Limb (tissue), 2 donors: ENCODE results near the gene JAM2.
"Not testable (repeated sequence)": the region's sequence is repeated elsewhere in the genome, so short reads cannot be mapped to it uniquely, and the experiment has no call there.

Experiments
- DNase-seq, 2 donors: peaks; one replicate each; pipeline ENCODE4 v3.0.0-alpha.2; 2016; ENCODE audit errors: extremely low spot score in 2 of 2

Gene JAM2

DNA sequence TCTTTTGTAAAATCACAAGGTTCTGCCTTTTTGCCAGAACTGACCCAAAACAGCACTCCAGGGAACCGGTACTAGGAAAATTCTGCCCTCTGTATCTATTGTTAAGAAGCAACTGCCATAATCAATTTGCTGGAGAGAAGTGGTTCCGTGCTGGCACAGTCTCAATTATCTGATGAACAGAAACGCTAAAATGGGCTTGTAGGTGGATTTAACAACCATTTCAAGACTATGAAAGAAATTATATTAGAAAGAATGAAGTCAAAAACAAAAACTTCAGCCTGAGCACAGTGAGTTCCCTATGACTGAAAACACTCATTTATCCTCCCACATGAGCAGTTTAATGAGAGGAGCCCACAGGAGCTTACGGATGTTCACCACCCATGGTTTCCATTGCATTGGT, 4.4 kb downstream of the JAM2 start:
- no peak for DNase-seq

DNA sequence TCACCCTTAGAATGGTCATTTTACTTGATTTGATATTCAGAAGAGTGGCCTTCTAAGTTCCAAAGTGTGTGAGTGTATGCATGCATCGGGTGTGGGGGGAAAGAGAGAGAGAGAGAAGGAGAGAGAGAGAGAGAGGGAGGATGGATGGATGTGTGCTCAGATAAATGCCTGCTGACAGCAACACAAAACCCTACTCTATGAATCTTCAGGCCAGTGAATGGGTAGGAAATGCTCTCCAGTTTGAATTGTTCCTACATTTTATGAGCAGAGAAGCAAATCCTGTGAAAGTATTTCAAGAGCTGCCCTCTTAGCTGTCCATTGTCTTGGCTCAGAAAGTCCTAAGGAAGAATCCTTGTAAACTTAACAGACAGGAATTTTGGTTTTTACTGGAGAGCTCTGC, 7.4 kb downstream of the JAM2 start:
- no peak for DNase-seq

DNA sequence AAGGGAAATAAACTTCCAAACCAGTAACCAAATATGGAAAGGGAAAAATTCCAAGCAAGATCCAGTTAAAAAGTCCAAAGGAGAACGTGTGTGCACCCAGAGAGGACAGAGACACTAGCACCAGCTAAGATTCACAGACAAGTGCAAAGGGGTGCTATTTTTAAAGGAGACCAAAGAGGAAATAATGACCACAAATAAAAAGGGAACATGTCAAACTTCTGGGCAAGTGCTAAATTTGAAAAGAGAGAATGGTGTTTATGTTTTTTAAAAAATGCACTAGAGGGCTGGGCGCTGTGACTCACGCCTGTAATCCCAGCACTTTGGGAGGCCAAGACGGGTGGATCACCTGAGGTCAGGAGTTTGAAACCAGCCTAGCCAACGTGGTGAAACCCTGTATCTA, 8.6 kb downstream of the JAM2 start:
- no peak for DNase-seq

DNA sequence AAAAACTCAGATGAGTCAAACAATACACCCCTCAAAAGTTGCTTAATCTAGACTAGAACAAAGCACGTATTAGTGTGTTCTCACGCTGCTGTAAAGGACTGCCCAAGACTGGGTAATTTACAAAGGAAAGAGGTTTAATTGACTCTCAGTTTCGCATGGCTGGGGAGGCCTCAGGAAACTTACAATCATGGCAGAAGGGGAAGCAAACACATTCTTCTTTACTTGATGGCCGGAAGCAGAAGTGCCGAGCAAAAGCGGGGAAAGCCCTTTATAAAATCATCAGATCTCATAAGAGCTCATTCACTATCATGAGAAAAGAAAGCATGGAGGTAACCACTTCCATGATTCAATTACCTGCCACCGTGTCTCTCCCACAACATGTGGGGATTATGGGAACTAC, 10.1 kb downstream of the JAM2 start:
- no peak for DNase-seq

DNA sequence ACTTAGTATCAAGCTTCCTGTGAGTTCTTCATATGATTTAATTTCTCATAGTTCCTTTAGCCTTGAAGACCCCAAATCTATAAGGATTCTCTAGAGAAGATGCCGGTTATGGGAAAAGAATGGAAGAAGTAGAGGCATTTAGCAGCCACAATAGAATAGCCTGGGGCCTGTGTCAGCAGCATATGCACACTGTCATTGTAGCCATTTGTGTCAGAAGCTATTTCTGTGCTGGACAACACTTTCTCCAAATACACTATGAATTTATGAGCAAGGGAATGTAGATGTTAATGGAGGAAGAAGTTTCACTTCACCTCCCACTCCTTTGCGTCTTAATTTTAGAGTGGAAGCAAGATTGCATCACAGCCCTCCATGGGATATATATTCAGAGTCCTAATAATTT, 17.4 kb downstream of the JAM2 start:
- DNase-seq, result no peak

DNA sequence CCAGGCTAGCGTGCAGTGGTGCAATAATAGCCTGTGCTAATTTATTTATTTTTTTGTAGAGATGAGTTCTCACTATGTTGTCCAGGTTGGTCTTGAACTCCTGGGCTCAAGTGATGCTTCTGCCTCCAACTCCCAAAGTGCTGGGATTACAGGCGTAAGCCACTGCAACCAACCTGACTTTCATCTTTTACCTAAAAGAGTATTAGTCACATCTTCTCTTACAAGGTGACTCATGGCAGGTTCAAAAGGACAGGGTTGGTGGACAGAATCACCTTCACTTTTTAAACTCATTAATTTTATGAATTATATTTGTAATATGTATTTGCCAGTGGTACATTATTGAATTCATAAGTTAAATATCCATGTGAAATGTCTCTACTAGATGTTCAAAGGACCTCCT, 18.1 kb downstream of the JAM2 start:
- DNase-seq, result no peak

DNA sequence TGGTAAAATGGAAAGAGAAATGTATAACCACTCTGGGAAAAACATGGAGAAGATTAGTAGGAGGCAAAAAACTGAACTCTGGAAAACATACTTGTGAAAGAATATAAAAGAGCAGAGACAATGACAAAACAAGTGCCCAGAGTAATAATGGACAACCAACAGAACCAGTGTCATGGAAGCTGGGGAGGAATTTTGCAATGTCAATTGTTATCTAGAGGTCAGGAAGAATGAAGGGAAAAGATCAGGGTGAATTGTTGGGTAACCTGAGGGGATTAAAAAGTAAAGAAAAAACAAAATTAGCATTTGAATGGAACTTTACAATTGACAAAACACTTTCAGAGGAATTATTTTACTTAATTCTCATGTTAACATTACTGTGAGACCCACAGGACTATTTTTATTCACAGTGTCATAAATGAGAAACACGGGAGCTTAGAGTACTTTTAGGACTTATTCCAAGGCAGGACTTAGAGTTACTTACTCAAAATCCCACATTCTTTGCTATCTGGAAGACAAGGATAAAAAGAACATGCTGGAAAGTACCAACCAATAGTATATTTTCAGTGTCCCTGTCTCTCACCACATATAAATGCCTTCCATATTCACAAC, 19.5 kb downstream of the JAM2 start:
- no peak for DNase-seq

DNA sequence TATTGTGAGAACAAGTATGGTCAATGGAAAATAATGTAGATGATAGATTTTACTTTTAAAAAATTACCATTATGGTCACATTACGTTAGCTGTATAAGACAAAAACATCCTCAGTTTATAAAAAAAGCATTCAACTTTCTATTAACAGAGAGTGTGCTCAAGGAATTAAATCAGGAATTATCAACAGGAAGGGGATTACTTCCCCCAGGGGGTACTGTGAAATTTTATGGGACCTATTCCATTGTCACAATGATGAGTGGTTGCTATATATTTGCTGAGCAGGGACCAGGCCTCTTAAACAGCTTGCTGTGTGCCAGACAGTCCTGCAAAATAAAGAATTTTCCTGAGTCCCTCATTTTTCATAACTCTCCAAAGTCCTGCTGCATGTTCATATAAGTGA, 21.2 kb downstream of the JAM2 start:
- DNase-seq, result no peak

DNA sequence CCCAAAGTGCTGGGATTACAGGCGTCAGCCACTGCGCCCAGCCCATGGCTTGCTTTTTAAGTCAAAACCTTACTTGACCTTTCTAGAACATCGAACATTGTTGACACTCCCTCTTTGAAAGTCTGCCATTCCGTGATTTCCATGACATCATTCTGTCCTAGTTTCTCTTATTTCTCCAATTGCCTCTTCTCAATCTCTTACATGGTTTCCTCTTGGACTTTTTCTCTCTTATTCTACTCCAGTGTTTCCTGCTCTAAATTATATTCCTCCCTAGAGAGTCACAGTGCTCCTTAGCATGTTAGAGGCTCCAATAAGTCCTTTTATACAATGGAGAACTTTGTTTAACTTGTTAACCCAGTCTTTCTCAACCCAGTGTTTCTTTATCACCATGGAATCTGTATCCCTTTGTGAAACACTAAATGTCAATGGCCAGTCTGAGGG, 25.5 kb downstream of the JAM2 start:
- no peak for DNase-seq

DNA sequence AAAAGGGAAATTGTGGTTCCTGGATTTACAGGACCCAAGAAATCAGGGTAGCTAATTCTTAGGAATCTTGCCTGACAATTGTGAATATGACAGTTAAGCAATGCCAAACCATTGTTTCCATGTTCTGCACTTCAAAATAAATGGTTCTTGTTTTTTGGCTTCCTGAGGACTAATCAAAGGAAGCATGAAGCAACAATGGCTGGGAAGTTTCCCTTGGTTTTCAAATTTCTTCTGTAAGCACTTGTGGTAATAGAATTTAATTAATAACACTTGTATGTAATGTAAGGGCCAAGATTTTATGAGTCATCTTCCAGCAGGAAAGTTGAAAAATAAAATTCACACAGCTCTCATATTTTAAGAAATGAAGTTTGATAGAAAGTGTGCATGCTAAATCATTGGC, 31.7 kb downstream of the JAM2 start:
- DNase-seq, result peak in 1 of 2 donors; percentile 26

DNA sequence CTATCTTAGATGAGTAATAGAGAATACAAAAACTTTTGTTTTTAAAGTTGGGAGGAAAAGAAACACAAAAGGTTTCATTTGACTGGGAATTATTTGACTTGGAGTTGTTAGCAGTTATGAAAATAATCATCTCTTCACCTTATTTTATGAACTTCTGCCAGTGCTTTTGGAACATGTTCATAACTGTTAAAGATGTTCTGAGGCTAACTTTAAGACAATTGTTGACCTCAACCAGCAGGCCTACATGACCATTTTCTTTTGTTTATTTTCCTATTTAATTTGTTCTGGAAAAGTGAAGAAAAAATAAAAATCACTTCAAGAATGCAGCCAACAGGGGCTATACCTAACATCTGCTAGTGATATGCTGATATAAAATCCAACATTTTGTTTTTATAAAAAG, 37.4 kb downstream of the JAM2 start:
- no peak for DNase-seq

DNA sequence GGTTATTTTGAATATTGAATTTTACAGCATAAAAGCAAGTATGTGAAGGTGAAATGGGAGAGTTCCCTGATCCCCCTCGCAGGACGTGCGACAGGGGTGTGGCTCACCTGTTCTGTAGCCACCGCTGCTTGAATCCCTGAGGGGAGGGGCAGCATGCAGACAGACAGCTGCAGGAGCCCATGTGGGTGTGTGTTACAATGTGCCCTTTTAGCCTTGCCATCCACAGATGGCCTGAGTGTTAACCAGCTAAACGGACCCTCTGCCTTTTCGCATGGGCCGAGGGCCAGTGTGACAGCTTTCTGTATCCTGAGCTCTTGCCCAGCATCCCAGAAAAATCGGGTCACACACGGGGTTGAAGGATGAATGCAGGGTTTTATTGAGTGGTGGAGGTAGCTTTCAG, 43.3 kb downstream of the JAM2 start:
- DNase-seq, result no peak

DNA sequence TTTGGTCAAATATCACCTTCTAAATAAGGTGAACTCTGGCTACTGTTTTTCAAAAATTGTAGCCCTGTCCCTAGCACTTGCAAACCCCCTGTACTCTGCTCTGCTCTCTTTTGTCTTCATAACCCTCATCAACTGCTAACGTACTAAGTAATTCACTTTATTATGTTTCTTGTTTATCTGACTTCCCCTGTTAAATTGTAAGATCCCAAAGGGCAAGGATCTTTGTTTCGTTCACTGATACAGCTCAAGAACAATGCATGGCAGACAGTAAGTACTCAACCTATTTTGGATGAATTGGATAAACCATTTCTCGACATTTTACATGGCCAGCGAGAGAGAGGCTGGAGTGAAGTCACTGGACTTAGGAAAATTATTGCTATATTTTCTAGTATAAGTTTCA, 48.7 kb downstream of the JAM2 start:
- DNase-seq, result no peak

DNA sequence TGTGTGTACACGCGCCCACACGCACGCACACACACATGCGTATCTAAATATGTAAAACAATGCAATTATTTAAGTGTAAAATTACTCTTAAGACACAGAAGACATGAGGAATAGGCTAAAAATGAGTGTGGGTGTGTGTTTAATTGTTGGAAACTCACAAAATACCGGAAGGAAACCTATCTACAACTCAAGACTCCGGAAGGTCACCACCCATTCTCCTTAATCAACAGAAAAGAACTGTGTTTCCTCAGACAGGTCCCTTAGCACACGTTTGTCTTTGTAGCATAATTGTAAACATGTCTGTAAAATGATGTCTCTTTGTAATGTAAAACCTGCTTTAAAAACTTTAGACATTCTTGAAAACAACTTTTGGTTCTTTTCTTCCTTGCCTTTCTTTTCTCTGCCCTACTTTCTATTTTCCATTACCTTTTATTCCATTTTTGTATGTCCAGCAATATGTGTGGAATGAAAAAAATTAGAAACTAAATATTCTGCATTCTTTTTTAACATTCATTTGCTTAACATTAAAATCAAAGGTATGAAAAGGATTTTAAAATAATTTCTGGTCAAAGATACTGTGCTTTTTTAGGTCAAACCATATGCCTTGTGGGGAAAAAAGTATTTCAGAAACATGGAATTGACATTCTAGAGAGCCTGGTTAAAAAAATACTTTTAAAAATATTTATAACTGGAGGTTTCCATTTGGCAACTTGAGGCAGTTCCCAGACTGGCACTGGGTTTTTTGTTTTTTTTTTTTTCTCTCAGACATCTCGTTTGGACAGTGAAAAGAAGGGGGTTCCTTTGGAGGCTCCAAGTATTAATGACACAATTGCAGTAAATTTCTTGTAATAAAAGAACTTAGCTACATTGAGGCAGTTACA, 49.5 kb downstream of the JAM2 start:
- DNase-seq, result no peak

DNA sequence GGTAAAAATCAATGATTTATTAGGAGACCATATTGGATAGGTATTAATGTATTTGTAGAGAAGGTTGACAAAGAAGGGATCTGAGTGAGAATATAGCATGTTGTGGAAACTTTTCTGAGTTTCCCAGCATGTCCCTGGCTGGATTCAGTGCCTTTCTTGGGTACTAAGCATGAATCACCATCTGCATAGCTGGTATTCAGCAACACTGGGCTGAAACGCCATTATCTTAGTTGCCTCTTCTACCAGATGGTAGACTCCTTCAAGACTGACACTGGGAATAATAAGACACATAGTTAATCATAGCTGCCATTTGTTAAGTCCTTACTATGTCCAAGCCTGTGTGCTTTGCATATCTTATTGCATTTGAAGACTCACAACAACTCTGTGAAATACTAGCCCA, 50.2 kb downstream of the JAM2 start:
- DNase-seq, result no peak

DNA sequence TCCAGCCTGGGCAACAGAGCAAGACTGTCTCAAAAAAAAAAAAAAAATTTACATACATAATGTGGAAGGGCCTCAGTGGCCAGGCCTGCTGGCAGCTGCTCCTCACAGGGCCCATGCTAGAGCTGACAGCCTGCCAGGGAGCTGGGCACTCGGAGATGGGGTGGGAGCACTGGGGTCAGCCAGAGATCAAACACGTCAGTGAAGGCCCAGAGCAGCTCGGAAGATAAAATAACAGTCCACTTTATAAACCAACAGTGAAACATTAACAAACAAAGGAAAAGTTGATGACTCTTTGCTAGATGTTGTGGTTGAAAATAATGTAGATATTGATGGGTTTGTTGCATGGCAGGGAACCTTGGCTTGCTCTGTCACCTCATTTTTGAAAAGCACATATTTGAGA, 52.9 kb downstream of the JAM2 start:
- DNase-seq, result no peak

DNA sequence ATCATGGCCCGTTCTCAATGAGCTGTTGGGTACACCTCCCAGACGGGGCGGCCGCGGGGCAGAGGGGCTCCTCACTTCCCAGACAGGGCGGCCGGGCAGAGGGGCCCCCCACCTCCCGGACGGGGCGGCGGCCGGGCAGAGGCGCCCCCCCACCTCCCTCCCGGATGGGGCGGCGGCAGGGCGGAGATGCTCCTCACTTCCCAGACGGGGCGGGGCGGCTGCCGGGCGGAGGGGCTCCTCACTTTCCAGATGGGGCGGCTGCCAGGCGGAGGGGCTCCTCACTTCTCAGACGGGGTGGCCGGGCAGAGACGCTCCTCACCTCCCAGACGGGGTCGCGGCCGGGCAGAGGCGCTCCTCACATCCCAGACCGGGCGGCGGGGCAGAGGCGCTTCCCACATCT, 56.4 kb downstream of the JAM2 start:
- not testable (repeated sequence) for DNase-seq

DNA sequence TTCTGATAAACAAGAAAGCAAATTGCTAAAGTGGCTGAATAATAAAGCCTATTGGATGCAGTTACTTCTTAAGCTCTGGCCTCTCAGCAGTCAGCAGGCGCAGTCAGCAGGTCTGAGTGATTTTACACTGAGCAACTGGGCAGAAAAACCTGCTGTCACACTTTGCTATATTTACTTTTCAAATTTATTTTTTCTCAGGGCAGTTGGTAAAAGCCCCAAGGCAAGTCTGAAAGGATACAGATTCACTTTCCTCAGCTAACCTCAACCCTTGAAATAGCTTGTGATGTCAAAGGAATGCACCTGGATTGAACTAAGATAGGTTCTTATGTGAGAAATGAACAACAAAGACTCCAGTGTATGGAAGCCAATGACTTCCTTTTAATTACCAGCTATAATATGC, 61.7 kb downstream of the JAM2 start:
- DNase-seq, result no peak

DNA sequence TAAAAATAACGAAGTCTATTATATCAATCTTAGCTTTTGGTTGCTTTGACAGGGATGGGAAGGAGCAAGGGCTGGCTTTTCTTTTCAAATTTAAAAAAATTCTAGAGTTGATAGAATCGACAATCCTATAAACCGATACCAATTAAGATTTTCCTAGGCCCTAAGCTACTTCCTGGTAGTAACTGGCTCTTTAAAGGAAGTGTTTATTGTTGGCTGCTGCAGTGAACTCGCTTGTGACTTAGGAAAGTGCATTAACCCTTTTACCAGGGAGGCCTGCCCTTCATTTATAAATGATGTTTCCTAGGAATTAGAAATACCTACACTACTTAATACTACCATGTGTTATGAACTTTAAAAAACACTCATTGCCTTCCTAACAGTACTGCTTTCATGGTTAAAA, 62.5 kb downstream of the JAM2 start:
- DNase-seq, result no peak

DNA sequence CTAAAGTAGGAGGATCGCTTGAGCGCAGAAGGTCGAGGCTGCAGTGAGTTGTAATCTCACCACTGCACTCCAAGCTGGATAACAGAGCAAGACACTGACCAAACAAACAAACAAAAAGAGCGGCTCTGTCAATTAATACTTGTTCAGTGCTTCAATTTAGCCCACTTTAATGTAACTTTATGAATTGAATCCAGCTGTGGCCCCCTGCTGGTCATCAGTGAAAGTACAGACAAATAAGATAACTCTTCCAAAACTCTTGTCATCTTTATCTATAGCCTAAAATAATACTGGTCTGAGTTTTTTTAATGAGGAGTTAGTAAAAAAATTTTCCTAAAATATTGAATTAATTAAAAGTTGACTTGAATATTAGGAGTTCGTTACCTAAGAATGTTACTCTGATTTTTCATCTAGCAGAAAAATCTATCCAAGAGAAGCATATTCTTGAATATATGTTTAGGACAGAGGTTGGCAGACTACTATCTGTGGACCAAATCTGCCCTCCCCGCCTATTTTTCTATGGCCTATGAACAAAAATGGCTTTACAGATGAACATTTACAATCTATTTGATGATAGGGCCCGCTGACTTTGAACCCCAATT, 69.5 kb downstream of the JAM2 start:
- DNase-seq, result peak; percentile 46 to 66

DNA sequence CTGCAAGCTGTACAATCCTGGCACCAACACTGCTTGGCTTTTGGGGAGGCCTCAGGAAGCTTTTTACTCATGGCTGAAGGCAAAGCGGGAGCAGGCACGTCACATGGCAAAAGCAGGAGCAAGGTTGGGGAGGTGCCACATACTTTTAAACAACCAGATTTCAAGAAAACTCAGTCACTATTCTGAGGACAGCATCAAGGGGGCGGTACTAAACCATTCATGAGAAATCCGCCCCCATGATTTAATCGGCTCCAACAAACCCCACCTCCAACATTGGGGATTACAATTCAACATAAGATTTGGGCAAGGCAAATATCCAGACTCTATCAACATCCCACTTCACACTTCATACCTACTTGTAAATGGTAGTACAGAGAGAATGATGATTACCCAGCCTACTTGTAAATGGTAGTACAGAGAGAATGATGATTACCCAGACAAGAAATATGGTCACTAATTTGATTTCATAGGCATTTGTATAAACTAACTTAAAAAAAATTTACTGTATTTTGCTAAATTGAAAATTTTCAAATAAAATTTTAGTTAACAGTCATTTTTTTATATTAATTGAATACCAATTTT, 70.7 kb downstream of the JAM2 start:
- no peak for DNase-seq

DNA sequence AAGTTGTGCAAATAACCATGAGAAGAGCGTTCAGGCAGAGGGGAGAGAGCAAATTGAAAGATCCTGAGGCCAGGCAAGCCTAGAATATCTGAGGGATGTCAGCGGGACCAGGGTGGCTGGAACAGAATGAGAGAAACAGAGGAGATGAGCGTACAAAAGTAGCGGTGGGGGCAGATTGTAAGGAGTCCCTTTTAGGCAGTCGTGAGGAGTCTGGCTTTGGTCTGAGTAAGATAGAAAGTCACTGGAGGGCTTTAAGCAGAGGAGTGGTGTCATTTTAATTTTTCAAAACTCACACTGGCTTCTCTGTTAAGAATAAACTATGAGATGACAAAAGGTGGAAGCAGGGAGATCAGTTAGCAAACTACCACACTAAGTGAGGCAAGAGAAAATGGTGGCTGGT, 71.5 kb downstream of the JAM2 start:
- no peak for DNase-seq
